A549 (cell line): Measurements from ENCODE around the gene PTPRK.

Experiments used
- ELK1 ChIP-seq: fragments of 150-350 bp; IDR thresholded peaks from 2 replicates; pipeline ENCODE4 v1.6.1; 2014; ENCODE audit warnings: low read depth, mild to moderate bottlenecking, low read length
- REST ChIP-seq: fragments of 200-600 bp; sonication (generic); IDR thresholded peaks from 2 replicates; pipeline ENCODE4 v1.6.1; 2016; ENCODE audit warnings: antibody characterized with exemption, mild to moderate bottlenecking, moderate library complexity
- RFX5 ChIP-seq: fragments of 450-650 bp; IDR thresholded peaks from 2 replicates; pipeline ENCODE4 v1.7.1; 2014; ENCODE audit warnings: antibody characterized with exemption, mild to moderate bottlenecking, moderate library complexity

DNA sequence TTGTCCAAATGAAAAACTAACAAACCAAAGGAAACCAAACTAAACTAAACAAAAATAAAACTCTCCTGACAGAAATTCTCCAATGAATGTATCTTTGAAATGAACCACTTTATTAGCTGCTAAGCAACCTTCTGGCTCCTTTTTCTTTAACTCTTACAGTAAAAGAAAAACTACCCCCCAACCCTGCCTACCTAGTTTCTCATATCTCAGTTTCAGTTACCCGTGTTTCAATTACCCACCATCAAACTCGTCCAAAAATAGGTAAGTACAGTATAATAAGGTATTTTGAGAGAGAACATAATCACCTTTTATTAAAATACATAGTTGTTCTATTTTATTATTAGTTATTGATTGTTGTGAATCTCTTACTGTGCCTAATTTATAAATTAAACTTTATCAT lies 442.1 kb downstream of the PTPRK start:
- TF ChIP-seq ELK1 (no peak), RFX5 (no peak), REST (no peak)
